ENCODE data around the gene MEPCE.

GRCh38 chr7:100456562-100456961, 26.9 kb downstream of the MEPCE start:
- TF ChIP-seq, protein P1, sequence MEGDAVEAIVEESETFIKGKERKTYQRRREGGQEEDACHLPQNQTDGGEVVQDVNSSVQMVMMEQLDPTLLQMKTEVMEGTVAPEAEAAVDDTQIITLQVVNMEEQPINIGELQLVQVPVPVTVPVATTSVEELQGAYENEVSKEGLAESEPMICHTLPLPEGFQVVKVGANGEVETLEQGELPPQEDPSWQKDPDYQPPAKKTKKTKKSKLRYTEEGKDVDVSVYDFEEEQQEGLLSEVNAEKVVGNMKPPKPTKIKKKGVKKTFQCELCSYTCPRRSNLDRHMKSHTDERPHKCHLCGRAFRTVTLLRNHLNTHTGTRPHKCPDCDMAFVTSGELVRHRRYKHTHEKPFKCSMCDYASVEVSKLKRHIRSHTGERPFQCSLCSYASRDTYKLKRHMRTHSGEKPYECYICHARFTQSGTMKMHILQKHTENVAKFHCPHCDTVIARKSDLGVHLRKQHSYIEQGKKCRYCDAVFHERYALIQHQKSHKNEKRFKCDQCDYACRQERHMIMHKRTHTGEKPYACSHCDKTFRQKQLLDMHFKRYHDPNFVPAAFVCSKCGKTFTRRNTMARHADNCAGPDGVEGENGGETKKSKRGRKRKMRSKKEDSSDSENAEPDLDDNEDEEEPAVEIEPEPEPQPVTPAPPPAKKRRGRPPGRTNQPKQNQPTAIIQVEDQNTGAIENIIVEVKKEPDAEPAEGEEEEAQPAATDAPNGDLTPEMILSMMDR (conservative IDR thresholded peaks at IDR 0.05 in 1 of 2, IDR thresholded peaks at IDR 0.05 in 1 of 2; ENCODE audit: extremely low read depth in 1 of 2, insufficient read depth in 1 of 2, low read depth in 1 of 2, low read length in 2 of 2), result no peak
- no peak for TF ChIP-seq EZH2 (IDR thresholded peaks at IDR 0.05; ENCODE audit: borderline replicate concordance, low read length)

Measured in mammary epithelial cell (primary cell).